ENCODE results near the gene CORO2A. TPM values are rescaled to one million over a fixed set of nuclear protein-coding genes. Genes with fewer than 3 reads are reported as not detected.
"Not testable (repeated sequence)": the region's sequence is repeated elsewhere in the genome, so short reads cannot be mapped to it uniquely, and the experiment has no call there.

Gene CORO2A
- total RNA-seq, 2 donors from 2014 or later: 31.2 to 45.3 TPM

DNA sequence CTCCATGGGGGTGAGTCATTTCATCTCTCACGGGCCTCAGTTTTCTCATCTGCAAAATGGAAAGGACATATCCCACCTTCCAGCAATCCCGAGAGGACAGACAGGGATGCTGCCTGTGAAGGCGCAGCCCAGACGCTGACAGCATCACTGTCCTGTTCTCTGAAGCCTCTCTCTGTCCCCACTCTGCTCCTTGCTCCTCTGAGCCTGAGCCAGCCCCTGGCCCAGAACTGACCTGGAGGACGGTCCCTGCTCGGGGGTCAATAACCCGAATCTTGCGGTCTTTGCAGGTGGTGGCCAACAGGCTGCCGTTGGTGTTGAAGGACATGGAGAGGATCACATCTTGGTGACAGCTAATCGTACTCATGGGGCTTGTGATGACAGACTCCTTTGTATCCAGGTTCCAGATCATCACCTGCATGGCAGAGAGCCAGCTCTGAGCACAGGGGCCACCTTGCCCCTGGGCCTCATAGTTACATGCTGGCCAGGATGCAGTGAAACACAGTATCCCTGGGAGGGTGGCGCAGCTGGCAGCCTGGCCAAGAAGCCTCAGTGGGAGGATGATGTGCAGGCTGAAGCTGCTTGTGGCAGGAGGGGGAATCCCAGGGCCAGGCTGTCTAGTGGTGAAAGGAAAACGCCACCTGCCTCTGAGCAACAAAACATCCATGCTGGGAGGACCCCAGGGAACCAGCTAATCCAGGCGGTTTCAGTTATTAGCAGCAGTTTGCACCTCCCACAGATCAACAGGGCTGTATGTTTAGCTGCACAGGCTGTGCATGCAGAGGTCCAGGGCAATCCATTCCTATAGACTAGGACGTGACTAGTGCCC, 59.4 kb downstream of the CORO2A start:
- 78% methylated on average over 14 of the region's 14 CpGs for WGBS
- Histone ChIP-seq H3K4me1 (replicated peaks) (peaks cover 4% of the 10 kb centered on the region), H3K27me3 (replicated peaks; ENCODE audit: insufficient read depth) (no peaks in the 10 kb centered on the region), H3K27ac (peak overlapping the region in 1 of 2 donors; percentile 80), H3K4me3 (no peak overlapping the region), H3K36me3 (peaks cover 0 to 3% of the 10 kb centered on the region in 2 donors), H3K9me3 (no peaks in the 10 kb centered on the region)
- intact Hi-C loops (cut with DNase I): no loop called here
- DNase-seq (ENCODE audit: low spot score): no peak
- TF ChIP-seq POLR2AphosphoS5 (IDR thresholded peaks at IDR 0.05) (no peak), CTCF (IDR thresholded peaks at IDR 0.05) (no peak), POLR2A (IDR thresholded peaks at IDR 0.05) (no peak)

DNA sequence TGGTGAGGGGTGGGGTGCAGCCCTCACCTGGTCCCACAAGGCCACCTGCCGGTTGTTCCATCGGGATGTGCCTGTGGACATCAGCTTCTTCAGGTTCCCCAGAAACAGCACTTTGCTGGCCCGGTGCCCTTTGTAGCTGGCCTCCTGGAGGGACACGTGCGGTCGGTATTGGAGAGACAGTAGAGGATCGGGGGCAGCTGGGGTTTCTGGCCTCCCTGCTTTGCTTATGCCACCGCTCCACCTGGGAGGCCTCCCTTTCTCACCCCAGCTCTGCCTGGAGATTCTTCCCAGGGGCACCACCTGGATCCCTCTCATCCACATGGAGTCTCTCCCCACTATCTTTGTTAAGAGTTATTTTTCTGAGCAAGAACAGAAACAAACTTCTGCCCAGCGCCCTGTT, 60.3 kb downstream of the CORO2A start:
- DNase-seq (ENCODE audit: low spot score): no peak
- peaks cover 0 to 3% of the 10 kb centered on the region in 2 donors for H3K36me3 ChIP-seq
- WGBS: 88% methylated on average over 9 of the region's 9 CpGs

GRCh38 chr9:98130576-98131228, 61.7 kb downstream of the CORO2A start:
- Histone ChIP-seq H3K4me1 (replicated peaks) (peaks cover 4% of the 10 kb centered on the region), H3K36me3 (peaks cover 0 to 3% of the 10 kb centered on the region in 2 donors), H3K9me3 (no peaks in the 10 kb centered on the region), H3K27ac (no peak overlapping the region), H3K27me3 (replicated peaks; ENCODE audit: insufficient read depth) (no peaks in the 10 kb centered on the region), H3K4me3 (no peak overlapping the region)
- intact Hi-C loops (cut with DNase I): no loop called here
- WGBS: 87% methylated on average over 12 of the region's 13 CpGs
- TF ChIP-seq POLR2A (IDR thresholded peaks at IDR 0.05): no peak
- TF ChIP-seq POLR2AphosphoS5 (IDR thresholded peaks at IDR 0.05): no peak
- TF ChIP-seq CTCF (IDR thresholded peaks at IDR 0.05): no peak
- no peak for DNase-seq (ENCODE audit: low spot score)

More for the DNA sequence above, 60.3 kb downstream of the CORO2A start:
- H3K9me3 ChIP-seq: no peaks in the 10 kb centered on the region
- peaks cover 4% of the 10 kb centered on the region for H3K4me1 ChIP-seq (replicated peaks)
- no peaks in the 10 kb centered on the region for H3K27me3 ChIP-seq (replicated peaks; ENCODE audit: insufficient read depth)
- H3K4me3 ChIP-seq: no peak overlapping the region
- no peak for TF ChIP-seq POLR2A (IDR thresholded peaks at IDR 0.05)
- TF ChIP-seq POLR2AphosphoS5 (IDR thresholded peaks at IDR 0.05): no peak
- no peak for TF ChIP-seq CTCF (IDR thresholded peaks at IDR 0.05)
- no peak overlapping the region for H3K27ac ChIP-seq
- intact Hi-C loops (cut with DNase I): no loop called here

GRCh38 chr9:98130060-98130459, 62.4 kb downstream of the CORO2A start:
- intact Hi-C loops (cut with DNase I); H3K9me3 ChIP-seq; H3K4me1 ChIP-seq (replicated peaks); H3K27me3 ChIP-seq (replicated peaks; ENCODE audit: insufficient read depth); H3K36me3 ChIP-seq; H3K4me3 ChIP-seq; H3K27ac ChIP-seq; DNase-seq (ENCODE audit: low spot score): not testable (repeated sequence)
- 92% methylated on average over 4 of the region's 4 CpGs for WGBS

GRCh38 chr9:98129451-98129881, 63.0 kb downstream of the CORO2A start:
- Histone ChIP-seq H3K4me1 (replicated peaks) (no peaks in the 10 kb centered on the region), H3K36me3 (peaks cover 0 to 3% of the 10 kb centered on the region in 2 donors), H3K9me3 (no peaks in the 10 kb centered on the region), H3K4me3 (no peak overlapping the region), H3K27me3 (replicated peaks; ENCODE audit: insufficient read depth) (no peaks in the 10 kb centered on the region), H3K27ac (no peak overlapping the region)
- TF ChIP-seq CTCF (IDR thresholded peaks at IDR 0.05) (no peak), POLR2A (IDR thresholded peaks at IDR 0.05) (no peak)
- 90% methylated on average over 10 of the region's 10 CpGs for WGBS
- intact Hi-C loops (cut with DNase I): no loop called here
- DNase-seq (ENCODE audit: low spot score): no peak

Data from prostate gland (tissue), 2 donors.